HG03060 (cell line): Measurements from ENCODE around the gene PDCD11.
"Not testable (repeated sequence)": the region's sequence is repeated elsewhere in the genome, so short reads cannot be mapped to it uniquely, and the experiment has no call there.

Experiments used
- ATAC-seq: cut with Tn5 transposase; IDR thresholded peaks from one replicate; pipeline ENCODE4 v1.9.1; 2021; ENCODE audit warnings: low read depth, moderate number of reproducible peaks; ENCODE audit not compliant: unreplicated experiment

Gene PDCD11, protein sequence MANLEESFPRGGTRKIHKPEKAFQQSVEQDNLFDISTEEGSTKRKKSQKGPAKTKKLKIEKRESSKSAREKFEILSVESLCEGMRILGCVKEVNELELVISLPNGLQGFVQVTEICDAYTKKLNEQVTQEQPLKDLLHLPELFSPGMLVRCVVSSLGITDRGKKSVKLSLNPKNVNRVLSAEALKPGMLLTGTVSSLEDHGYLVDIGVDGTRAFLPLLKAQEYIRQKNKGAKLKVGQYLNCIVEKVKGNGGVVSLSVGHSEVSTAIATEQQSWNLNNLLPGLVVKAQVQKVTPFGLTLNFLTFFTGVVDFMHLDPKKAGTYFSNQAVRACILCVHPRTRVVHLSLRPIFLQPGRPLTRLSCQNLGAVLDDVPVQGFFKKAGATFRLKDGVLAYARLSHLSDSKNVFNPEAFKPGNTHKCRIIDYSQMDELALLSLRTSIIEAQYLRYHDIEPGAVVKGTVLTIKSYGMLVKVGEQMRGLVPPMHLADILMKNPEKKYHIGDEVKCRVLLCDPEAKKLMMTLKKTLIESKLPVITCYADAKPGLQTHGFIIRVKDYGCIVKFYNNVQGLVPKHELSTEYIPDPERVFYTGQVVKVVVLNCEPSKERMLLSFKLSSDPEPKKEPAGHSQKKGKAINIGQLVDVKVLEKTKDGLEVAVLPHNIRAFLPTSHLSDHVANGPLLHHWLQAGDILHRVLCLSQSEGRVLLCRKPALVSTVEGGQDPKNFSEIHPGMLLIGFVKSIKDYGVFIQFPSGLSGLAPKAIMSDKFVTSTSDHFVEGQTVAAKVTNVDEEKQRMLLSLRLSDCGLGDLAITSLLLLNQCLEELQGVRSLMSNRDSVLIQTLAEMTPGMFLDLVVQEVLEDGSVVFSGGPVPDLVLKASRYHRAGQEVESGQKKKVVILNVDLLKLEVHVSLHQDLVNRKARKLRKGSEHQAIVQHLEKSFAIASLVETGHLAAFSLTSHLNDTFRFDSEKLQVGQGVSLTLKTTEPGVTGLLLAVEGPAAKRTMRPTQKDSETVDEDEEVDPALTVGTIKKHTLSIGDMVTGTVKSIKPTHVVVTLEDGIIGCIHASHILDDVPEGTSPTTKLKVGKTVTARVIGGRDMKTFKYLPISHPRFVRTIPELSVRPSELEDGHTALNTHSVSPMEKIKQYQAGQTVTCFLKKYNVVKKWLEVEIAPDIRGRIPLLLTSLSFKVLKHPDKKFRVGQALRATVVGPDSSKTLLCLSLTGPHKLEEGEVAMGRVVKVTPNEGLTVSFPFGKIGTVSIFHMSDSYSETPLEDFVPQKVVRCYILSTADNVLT (N-terminal part only)

DNA sequence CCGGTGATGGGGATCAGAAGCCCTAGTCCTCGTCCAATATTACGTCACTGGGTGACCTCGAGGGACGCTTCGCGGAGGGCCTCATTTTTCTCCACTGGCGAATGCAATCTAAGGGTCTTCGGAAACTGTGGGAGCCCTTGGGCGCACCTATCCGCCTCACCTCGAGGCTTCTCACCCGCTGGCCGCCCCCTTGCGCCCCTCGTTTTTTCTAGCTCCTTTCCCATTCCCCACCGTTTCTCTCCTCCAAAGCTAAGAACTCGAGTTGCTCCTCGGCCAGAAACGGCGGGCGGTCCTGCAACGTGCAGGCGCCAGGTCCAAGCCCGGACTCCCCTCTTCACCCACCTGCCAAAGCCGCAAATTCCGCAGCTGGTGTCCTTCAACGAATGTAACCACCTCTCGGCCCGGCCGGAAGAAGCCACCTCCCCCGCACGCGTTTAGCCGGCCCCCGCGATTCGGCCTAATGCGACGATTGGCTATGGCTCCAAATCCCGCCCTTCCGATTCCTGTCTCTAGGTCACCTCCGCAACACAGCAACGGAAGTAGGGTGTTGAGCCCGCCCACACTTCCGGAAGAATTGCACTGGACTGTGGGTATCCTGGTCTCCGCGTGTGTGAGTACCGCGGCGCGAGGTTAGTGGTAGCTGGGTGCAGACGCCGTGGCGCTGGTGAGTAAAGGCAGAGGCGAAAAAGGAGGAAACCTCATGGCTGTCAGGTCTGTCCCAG lies at the start of gene PDCD11, which contains the start of gene ATP5MK:
Gene PDCD11 (plus strand): TSS at position 560 of the 722 bp plus-strand sequence. CDS start 1,801 bp downstream, outside the sequence.
Gene ATP5MK (minus strand): TSS at position 409 of the 722 bp plus-strand sequence. CDS start 4,018 bp downstream, outside the sequence.
- peak; percentile 97 for ATAC-seq

DNA sequence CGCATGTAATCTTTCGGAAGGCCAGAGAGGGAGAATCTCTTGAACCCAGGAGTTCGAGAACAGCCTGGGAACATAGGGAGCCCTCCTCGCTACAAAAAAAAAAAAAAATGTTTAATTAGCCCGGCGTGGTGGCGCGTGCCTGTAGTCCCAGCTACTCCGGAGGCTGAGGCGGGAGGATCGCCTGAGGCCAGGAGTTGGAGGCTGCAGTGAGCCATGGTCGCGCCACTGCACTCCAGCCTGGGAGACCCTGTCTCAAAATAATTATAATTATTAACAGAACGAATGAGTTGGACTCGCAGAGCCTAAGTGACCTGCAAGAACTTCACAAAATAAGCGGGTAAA lies 46.3 kb upstream of the PDCD11 start:
- no peak for ATAC-seq

DNA sequence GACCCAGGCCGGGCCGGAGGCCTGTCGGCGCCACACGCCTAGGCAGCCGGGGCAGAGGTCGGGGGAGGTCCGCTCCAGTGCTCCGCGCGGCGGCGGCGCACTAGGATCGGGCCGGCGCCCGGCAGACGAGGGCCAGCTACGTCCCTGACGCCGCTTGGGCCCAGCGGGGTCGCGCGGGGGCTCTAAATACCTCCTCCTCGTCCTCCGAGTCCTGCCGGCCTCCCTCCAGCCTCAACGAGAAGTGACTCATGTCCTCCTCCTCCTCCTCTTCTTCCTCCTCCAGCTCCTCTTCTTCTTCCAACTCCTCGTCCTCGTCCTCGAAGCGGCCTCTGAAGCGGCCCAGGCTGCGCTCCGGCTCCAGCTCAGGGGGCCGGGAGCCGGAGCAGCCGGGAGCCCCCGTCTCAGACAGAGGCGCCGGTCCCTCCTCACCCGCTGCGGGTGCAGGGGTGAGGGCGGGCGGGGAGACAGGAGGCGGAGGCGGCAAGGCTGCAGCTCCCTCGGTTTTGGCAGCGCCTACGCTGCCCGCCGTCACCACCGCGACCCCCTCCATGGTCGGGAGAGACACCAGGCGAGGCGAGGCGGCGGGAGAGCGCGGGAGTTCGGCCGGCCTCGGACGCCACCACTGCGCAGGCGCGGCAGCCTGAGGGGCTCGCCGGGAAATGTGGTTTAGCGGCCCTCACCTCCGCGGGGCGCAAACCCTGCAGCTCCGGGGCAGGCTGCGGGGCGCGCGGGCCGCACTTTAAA lies 45.7 kb upstream of the PDCD11 start, which contains the start of gene PCGF6:
Gene PCGF6 (minus strand): TSS at position 624 of the 744 bp plus-strand sequence. CDS start 74 bp downstream, at position 550.
- peak; percentile 42 for ATAC-seq

DNA sequence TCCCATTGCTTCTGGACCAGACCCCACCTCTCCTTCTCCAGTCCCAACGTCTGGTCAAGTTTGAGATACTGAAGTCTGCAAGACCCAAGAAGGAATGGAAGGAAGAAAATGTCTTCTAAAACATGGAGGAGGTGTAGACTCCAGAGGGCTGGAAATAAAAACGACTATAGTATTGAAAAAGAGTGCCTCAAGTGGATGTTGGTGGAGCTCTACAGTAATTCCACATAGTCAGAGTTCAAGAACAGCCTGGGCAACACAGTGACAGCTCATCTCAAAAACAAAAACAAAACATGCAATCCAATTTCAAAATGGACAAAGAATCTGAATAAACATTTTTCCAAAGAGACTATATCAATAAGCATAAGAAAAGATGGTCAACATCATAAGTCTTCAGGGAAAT lies 43.1 kb upstream of the PDCD11 start:
- no peak for ATAC-seq

DNA sequence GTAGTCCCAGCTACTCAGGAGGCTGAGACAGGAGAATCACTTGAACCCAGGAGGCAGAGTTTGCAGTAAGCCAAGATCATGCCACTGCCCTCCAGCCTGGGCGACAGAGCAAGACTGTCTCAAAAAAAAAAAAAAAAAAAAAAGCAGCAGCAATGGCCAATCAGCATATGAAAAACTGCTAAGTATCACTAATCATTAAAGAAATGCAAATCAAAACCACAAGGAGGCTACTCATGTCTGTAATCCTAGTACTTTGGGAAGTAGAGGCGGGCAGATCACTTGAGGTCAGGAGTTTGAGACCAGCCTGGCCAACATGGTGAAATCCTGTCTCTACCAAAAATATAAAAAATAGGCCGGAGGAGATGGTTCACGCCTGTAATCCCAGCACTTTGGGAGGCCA lies 41.9 kb upstream of the PDCD11 start:
- ATAC-seq: not testable (repeated sequence)

DNA sequence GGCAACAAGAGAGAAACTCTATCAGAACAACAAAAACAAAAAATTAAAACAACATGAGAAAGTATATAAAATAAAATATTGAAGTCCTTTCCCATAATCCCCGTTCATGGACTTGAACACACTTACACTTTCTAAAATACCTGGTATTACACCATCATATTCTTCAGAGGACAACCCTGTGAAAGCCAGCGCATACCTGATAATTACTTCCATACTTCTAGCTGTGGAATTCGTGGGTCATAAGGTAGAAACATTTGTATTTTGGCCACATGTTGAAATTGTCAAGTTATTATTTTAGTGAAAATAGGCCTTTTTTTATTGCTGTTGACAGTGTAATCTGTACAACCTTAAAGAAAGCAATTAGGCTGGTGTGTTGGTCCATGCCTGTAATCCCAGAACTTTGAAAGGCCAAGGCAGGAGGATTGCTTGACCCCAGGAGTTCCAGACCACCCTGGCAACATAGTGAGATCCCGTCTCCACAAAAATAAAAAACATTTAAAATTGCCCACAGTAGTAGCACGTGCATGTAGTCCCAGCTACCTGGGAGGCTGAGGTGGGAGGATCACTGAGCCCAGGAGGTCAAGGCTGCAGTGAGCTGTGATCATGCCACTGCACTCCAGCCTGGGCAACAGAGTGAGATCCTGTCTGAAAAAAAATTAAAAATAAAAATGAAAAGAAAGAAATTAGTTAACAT lies 40.4 kb upstream of the PDCD11 start:
- ATAC-seq: no peak

DNA sequence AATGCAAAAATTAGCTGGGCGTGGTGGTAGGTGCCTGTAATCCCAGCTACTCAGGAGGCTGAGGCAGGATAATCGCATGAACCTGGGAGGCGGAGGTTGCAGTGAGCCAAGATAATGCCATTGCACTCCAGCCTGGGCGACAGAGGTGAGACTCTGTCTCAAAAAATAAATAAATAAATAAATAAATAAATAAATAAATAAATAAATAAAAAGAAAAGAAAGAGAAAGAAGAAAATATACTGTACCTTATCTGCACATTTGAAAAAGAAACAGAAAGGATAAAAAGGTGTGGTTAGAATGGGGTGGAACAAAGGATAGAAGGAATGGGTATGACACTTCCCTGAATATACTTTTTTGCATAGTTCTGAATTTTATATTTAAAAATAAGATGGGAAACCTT lies 36.9 kb upstream of the PDCD11 start:
- not testable (repeated sequence) for ATAC-seq

DNA sequence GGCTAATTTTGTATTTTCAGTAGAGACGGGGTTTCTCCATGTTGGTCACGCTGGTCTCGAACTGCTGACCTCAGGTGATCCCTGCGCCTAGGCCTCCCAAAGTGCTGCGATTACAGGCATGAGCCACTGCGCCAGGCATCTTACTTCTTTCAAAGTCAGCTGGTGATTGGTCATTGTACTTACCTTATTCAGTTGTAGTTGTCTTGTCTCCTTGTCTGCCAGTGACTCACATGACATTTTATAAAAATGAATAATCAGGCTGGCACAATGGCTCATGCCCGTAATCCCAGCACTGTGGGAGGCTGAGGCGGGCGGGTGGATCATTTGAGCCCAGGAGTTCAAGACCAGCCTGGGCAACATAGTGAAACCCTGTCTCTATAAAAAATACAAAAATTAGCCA lies 35.6 kb upstream of the PDCD11 start:
- not testable (repeated sequence) for ATAC-seq

DNA sequence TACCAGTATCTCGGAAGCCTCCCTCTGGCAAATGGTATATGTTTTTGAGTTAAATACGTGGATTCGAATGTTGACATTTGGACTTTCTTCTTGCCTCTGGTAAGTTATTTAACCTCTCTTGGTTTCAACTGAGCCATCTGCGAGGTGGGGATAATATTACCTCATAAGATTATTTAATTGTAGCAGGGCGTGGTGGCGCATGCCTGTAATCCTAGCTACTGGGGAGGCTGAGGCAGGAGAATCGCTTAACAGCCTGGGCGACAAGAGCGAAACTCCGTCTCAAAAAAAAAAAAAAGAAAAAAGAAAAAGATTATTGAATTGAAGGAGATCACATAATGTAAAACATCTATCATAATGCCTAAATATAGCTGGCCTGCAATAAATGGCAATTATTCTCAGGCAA lies 29.0 kb upstream of the PDCD11 start:
- no peak for ATAC-seq

DNA sequence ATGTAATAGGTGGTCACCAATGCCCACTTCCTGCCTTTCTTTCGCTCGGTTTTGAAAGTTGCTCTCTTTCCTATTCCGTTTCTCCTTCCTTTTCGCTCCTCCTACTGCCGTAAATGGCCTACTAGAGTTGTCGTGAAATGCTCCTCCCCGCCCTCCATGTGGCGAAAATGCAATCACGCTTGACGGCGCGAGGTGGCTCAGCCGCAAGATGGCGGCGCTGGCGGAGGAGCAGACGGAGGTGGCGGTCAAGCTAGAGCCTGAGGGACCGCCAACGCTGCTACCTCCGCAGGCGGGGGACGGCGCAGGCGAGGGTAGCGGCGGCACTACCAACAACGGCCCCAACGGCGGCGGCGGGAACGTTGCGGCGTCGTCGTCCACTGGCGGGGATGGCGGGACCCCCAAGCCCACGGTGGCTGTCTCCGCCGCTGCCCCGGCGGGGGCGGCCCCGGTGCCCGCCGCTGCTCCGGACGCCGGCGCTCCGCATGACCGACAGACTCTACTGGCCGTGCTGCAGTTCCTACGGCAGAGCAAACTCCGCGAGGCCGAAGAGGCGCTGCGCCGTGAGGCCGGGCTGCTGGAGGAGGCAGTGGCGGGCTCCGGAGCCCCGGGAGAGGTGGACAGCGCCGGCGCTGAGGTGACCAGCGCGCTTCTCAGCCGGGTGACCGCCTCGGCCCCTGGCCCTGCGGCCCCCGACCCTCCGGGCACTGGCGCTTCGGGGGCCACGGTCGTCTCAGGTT lies 28.5 kb upstream of the PDCD11 start, which contains the start of gene TAF5:
Gene TAF5 (plus strand): TSS at position 195 of the 737 bp plus-strand sequence. CDS start 14 bp downstream, at position 209.
- peak; percentile 56 for ATAC-seq

DNA sequence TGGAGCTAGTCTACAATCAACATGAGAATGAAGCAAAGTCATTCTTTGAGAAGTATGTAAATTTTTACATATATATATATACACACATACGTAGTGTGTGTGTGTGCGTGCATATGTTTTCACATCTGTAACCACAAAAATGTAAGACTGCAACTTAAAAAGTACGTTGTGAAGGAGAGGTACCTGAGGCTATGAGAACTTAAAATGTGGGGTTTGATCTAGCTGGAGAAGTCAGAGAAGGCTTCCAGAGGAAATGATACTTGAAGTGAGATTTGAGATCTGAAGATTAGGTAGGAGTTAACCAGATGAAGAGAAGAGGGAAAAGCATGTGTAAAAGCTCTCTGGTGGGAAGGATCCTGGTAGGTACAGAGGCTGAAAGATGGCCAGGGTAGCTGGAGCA lies 22.9 kb upstream of the PDCD11 start:
- ATAC-seq: no peak

DNA sequence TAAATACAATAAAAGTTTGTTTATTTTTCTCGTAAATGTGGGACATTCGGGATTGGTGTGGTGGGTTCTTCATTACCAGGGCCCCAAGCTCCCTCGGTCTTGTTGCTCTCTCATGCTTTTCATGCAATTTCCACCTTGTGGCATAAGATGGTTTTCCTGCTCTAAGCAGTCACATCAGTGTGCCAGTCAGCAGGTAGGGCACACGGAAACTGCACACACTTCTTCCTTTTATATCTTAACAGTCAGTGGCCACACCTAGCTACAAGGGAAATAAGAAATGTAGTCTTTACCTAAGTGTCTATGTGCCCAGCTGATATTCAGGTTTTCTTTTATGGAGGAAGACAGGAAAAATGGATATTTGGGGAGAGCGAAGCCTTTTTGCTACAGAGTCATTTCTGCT lies 22.2 kb upstream of the PDCD11 start:
- ATAC-seq: no peak

DNA sequence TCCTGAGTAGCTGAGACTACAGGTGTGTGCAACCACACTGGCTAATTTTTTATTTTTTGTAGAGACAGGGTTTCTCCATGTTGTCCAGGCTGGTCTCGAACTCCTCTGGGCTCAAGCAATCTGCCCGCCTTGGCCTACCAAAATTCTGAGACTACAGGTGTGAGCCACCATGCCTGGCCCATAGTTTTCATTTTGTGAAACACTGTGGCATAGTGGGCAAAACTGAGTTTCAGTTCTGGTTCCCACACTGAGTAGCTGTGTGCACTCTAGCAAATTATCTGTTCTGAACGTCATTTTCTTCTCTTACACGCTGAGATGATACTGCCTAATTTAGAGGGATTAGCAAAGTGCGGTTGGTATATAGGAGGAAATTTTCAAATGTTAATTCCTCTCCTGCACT lies 13.7 kb upstream of the PDCD11 start:
- ATAC-seq: no peak

DNA sequence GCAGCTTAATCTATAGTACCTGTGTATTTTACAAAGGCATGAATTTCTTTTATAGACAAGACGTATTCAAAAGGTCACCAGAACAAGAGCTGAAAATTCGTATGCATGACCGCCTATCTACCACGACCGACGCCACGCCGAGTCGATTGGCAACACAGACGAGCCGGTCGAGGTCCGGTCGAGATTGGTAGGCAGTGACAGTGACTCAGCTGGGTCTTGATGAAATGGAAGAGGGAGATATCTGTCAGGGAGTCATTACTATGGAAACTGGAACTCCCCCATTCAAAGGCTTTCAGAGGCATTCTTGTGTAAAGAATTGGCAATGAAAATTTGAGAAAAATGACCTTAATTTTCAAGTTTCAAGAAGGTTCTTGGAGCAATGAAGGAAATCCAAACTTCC lies 2.2 kb upstream of the PDCD11 start:
- no peak for ATAC-seq

DNA sequence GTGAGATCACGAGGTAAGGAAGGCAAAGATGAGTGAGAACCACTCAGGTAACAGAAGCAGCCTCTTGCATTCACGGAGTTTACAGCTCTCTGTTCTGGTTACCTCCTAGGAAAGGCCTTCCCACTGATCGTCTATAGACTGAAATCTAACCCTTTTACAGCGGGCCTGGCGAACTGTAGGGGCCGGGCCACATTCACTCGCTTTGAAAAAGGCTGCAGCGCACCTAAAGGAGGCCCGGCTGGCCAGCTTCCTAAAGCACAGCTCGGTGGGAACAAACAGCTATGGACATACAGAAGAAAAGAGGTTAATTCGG lies 716 bp upstream of the PDCD11 start:
- ATAC-seq: no peak

DNA sequence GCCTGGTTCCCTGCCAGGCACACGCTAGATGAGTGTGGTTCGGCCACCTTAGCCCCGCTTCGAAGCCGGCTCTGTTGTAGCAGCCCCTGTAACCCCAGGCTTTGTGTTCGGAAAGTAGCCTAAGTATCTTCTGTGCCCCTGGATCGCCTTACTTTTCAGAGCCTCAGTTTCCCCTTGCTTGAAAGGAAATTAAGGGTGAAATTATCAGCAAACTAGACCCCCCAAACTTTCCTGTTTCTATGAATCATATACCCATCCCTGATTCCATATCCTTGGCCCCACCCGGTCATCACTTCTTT lies 312 bp downstream of the PDCD11 start:
- ATAC-seq: no peak

DNA sequence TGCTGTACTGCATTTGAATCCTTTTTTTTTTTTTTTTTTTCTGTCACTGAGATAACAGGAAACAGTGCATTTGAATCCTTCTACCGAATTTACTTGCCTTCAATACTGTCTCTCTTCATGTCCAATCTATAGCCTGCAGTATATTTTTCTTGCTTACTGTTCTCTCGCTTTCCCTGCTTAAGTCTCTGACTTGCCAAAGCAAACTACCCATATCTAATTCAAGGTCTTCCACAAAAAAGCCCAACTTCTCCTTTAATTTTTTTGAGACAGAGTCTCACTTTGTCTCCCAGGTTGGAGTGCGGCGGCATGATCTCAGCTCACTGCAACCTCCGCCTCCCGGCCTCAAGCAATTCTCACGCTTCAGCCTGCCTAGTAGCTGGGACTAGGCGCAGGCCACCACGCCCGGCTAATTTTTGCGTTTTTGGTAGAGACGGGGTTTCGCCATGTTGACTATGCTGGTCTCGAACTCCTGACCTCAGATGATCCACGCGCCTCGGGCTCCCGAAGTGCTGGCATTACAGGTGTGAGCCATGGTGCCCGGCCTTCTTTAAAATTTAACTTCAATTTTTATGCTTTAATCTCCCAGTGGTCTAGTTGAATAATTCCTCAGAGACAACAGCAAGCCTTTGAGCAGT lies 882 bp downstream of the PDCD11 start:
- ATAC-seq: no peak

DNA sequence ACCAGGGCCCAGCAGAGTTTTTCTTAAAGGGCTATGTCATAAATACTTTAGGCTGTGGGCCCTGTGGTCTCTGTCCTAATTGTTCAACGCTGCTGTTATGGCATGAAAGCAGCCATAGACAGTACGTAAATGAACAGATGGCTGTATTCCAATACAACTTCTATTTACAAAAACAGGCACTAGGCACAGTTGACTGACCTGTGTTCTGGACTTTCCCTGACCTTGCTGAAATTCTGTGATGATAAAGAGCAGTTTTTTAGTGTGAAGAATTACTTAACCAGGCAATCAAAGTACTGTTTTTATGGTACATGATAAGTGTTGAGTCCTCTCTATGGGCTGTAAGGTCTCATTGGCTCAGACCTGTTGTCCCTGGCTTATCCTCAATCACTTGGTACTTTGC lies 17.1 kb downstream of the PDCD11 start:
- ATAC-seq: no peak
